RWPE1 (cell line): ENCODE measurements around the gene HORMAD2.

ENCODE experiments used
- CTCF ChIA-PET: fragments of 350-600 bp; sonication (Branson Sonifier 250); formaldehyde crosslinking; extraction: SDS; loops from one replicate; lab custom pipeline; 2021; lab: Yijun Ruan, JAX
- POLR2A ChIA-PET: fragments of 400-600 bp; formaldehyde crosslinking; extraction: SDS; loops from one replicate; lab custom pipeline; 2020; ENCODE audit warnings: antibody characterized with exemption; ENCODE audit not compliant: low non-redundant PET; lab: Yijun Ruan, JAX
- DNase-seq: peaks from one replicate; pipeline ENCODE4 v3.0.0; 2012; ENCODE audit warnings: low spot score
- H3K27ac ChIP-seq: fragments of 450-650 bp; 2 replicates; pipeline ENCODE4 v1.5.1; 2017
- TF ChIP-seq, protein P1 (sequence below): fragments of 450-650 bp; conservative IDR thresholded peaks from 2 replicates; pipeline ENCODE4 v1.5.1; 2017; ENCODE audit warnings: low read depth, mild to moderate bottlenecking

Gene HORMAD2

DNA sequence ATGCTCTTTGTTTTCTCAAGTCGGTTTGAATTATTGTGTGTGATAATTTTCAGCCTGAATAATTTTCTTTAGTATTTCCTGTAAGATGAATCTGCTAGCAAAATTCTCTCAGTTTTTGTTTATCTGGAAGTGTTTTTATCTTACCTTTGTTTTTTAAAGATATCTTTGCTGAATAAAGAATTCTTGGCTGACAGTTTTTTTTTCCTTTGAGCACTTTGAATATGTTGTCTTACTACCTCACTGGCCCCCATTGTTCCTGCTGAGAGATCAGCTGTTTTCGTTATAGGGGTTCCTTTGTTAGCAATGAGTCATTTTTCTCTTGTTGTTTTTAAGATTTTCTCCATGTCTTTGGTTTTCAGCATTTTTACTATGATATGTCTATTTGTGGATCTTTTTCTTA is 63.0 kb downstream of the HORMAD2 start:
- H3K27ac ChIP-seq: no peak overlapping the region
- DNase-seq: no peak
- POLR2A ChIA-PET: no interaction called here
- TF ChIP-seq, protein P1, sequence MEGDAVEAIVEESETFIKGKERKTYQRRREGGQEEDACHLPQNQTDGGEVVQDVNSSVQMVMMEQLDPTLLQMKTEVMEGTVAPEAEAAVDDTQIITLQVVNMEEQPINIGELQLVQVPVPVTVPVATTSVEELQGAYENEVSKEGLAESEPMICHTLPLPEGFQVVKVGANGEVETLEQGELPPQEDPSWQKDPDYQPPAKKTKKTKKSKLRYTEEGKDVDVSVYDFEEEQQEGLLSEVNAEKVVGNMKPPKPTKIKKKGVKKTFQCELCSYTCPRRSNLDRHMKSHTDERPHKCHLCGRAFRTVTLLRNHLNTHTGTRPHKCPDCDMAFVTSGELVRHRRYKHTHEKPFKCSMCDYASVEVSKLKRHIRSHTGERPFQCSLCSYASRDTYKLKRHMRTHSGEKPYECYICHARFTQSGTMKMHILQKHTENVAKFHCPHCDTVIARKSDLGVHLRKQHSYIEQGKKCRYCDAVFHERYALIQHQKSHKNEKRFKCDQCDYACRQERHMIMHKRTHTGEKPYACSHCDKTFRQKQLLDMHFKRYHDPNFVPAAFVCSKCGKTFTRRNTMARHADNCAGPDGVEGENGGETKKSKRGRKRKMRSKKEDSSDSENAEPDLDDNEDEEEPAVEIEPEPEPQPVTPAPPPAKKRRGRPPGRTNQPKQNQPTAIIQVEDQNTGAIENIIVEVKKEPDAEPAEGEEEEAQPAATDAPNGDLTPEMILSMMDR: no peak
- CTCF ChIA-PET: no interaction called here

DNA sequence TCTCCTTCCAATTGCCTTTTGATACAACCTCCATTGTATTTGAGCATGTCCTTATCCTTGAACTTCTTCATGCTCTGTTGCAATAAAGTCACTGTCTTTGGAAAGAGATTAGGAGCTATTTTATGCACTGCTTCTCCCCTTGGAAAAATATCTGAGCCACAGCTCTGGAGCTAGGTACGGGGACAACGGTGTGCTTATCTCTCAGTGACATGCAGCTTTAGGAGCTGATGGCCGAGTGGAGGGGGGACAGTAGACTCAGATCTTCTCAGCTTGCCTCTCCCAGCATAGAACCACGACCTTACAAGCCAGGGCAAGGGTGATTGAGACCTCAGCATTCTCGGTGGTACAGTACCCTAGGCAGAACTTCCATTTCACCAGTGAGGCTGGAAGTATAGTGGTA is 64.1 kb downstream of the HORMAD2 start:
- ChIA-PET POLR2A (no interaction called here), CTCF (no interaction called here)
- DNase-seq: no peak
- TF ChIP-seq, protein P1: no peak
- H3K27ac ChIP-seq: no peak overlapping the region

DNA sequence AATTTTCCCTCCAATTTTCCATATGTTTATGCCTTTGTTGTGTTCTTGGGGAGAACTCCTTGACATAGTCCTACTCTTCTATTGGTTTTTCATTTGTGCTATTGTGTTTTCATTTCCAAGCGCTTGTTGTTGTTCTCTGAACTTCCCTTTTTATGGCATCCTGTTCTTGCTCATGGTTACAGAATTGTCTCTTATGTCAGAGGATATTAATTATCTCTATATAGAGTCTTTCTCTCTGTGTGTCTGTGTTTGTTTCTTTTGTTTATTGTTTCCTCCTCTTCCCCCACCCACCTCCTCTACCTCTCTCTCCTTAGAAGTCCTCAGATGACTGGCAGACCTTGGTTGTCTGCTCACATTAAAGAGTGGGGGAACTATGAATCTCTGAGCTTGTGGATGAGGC is 69.9 kb downstream of the HORMAD2 start:
- H3K27ac ChIP-seq: no peak overlapping the region
- ChIA-PET CTCF (no interaction called here), POLR2A (no interaction called here)
- TF ChIP-seq, protein P1: no peak
- DNase-seq: no peak

DNA sequence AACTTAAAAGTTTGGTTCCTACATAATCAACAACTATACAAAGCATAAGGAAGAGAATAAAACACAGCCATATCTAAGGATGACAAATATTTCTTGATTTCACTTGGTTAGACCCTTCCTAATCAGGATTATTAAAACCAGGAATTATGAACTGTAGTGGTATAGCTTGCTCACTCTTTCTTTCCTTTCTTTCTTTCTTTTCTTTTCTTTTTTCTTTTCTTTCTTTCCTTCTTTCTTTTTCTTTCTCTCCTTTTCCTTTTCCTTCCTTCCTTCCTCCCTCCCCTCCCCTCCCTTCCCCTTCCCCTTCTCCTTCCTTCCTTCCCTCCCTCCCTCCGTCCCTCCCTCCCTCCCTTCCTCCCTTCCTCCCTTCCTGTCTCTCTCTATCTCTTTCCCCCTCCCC is 78.0 kb downstream of the HORMAD2 start:
- CTCF ChIA-PET: interaction anchor here (0.7 kb wide), 1 partner anchor 10 kb away, joined by 3 read pairs; no protein-coding TSS in a partner anchor
- TF ChIP-seq, protein P1: no peak
- POLR2A ChIA-PET: interaction anchor here (0.6 kb wide), 1 partner anchor 488 kb away, joined by 5 read pairs; no protein-coding TSS in a partner anchor

DNA sequence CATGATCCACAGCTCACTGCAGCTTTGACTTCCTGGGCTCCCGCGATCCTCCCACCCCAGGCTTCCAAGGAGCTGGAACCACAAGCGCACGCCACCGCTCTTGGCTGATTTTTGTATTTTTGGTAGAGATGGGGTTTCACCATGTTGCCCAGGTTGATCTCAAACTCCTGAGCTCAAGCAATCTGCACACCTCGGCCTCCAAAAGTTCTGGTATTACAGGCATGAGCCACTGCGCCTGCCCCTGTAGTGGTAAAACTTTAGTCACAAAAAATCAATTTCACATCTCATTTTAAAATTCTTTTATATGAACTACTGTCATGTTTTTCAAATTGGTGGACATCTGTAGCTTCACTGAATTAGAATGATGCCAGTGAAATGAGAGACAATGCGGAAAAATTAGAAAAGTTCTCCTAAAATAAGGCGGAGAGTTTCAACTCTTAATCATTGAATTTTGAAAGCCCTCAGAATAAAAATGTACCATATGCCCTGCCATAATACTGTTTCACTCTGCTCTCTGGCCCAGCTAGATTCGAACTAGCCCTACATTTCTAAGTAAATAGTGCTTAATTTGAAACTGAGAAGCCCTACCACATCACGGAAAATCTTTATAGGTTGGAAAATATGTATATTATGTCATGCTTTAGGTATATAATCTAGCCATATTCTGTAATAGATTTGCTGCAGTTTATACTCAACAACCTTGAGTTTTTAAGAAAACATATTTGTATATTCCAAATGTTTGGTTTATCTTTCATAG is 78.7 kb downstream of the HORMAD2 start:
- no peak overlapping the region for H3K27ac ChIP-seq
- DNase-seq: no peak
- POLR2A ChIA-PET: no interaction called here
- TF ChIP-seq, protein P1: no peak
- CTCF ChIA-PET: no interaction called here

More for the DNA sequence above, 78.0 kb downstream of the HORMAD2 start:
- no peak overlapping the region for H3K27ac ChIP-seq
- no peak for DNase-seq

DNA sequence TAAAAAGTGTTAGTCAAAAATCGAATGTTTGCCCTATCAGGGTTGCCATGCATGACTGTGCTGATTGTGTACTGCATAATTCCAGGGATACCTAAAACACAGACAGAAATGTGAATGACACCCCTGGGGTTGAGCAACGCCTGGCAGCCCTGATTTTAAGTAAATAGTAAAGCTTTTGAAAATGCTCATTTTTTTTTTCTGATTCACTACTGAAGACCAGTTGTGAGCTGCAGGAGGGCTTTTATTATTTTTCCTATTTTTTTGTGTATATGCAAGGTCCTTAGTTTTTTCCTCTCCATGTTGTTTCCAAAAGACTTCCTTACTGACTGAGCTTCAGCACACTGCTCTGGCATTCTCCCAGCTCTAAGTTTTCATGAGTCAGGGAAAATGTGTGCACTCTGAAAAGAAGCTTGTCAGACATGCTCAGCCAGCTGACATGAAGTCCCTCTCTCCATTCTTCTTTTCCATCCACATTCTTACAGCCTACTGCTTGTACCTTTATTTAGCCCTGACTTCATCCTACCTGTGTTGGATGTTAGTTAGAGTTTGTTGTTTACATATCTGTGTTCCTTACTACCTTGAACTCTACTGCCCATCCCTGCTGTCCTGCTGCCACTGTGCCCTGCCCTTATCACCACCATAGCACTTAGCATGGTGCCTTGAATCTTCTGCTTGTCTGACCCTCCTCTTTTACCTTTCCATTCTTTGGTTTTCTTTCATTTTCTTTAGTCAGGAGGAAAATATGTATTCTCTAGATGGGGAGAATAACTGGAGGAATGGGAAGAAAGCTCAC is 79.5 kb downstream of the HORMAD2 start:
- peak; percentile 9 for DNase-seq
- no peak overlapping the region for H3K27ac ChIP-seq
- TF ChIP-seq, protein P1: no peak
- CTCF ChIA-PET: interaction anchor here (0.6 kb wide), 1 partner anchor 124 kb away, joined by 3 read pairs; no protein-coding TSS in a partner anchor
- POLR2A ChIA-PET: no interaction called here
